ENCODE data around the gene PEX13. TPM values are rescaled to one million over a fixed set of nuclear protein-coding genes. Genes with fewer than 3 reads are reported as not detected.

The PEX13 gene
- total RNA-seq, 1 donor from 2014 or later = 36.1 TPM

DNA sequence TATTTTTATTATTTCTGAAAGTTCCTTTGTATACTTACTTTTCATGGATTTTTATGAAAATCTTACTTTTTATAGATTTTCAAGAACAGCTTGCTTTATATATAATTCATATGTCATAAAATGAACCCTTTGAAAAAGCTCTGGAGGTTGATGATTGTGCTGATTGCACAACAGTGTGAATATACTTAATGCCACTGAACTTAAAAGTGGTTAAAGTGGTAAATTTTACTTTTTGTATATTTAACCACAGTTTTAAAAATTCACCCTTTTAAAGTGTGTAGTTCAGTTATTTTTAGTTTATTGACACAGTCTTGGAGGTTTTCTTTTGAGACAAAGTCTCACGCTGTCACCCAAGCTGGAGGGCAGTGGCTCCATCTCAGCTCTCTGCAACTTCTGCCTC is 56.6 kb downstream of the PEX13 start:
- DNase-seq (ENCODE audit: low spot score) = no peak

DNA sequence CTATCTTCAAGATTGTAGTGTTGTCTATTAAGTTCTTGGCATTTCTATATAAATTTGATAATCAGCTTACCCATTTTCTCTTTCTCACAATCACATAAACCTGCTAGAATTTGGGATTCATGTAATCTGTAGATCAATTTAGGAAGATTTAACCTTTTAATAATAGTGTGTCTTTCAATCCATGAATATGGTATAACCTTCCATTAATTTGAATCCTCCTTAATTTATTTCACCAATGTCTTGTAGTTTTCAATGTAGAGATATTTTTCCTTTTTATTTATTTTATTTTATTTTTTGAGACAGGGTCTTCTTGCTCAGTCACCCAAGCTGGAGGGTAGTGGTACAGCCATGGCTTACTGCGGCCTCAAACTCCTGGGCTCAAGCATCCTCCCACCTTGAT is 68.4 kb downstream of the PEX13 start:
- no peak for DNase-seq (ENCODE audit: low spot score)

DNA sequence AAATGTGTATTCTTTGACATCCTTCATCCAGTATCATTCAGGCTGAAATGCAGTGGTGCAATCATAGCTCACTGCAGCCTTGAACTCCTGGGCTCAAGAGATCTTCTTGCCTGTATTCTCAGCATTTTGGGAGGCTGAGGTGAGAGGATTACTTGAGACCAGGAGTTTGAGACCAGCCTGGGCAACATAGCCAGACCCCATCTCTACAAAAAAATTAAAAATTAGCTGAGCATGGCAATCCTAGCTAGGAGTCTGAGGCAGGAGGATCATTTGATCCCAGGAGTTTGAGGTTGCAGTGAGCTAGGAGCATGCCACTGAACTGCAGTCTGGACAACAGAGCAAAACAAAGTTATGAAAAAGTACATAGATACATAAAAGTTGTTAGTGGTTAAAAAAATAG is 72.3 kb downstream of the PEX13 start:
- no peak for DNase-seq (ENCODE audit: low spot score)

DNA sequence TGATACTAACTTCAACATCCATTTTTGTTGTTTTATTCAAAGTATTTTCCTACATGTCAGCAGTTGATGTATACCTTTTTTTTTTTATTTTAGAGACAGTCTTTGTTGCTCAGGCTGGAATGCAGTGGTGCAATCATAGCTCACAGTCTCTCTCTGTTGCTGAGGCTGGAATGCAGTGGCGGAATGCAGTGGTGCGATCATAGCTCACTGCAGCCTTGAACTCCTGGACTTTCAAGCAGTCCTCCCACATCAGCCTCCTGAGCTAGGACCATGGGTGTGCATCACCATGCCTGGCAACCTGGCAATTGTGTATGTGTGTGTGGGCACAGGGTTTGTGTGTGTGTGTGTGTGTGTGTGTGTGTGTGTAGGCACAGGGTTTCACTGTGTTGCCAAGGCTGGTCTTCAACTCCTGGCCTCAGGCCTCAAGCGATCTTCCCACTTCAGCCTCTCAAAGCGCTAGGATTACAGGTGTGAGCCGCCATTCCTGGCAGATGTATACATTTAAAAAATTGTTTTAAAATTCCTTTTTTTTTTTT is 72.9 kb downstream of the PEX13 start:
- no peak for DNase-seq (ENCODE audit: low spot score)

DNA sequence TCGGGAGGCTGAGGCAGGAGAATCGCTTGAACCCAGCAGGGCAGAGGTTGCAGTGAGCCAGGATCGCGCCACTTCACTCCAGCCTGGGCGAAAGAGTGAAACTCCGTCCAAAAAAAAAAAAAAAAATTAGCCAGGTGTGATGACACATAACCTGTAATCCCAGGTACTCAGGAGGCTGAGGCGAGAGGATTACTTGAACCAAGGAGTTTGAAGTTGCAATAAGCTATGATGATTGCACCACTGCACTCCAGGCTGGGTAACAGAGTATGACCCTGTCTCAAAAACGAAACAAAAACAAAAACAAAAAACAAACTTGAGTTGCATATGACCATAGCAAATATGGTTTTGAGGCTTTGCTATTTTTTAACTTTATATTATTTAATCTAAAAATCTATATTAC is 74.0 kb downstream of the PEX13 start:
- DNase-seq (ENCODE audit: low spot score) = no peak

DNA sequence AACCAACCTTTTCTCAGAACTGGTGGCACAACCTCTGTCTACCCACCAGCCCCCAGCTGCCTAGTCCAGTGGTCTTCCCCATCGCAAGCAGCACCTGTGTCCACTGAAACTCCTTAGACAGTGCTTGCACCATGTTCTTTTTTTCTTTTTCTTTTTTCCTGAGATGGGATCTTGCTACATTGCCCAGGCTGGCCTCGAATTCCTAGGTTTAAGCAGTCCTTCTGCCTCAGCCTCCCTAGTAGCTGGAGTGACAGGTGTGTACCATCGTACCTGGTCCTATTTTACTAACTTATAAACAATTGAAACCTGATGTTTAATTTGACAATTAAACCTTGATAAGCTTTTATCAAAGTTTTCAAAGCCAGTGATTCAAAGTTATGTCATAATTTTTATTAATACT is 78.9 kb downstream of the PEX13 start:
- DNase-seq (ENCODE audit: low spot score) = no peak

DNA sequence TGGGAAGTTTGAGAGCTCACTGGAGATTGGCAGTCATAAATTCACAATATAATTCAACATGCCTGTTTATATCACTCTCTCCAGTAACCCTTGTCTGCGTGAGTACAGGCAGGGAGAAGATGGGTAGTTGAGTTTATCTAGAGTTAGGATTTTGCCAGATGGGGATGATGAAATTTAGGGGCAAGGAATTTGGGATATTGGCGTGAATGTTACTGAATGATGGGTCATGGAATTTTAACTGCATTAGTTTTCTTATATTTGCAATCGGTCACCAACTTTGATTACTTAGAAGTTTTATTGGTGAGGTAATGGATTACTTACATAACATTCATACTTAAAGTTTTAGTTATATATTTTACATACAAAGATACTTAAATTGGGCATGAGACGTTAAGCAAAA is 83.3 kb downstream of the PEX13 start:
- DNase-seq (ENCODE audit: low spot score) = no peak

Other genes with a start within 250 kb of the PEX13 start
- 14.0 TPM for gene REL, start 136.1 kb upstream of the PEX13 start, total RNA-seq
- gene PUS10, start 535 bp downstream of the PEX13 start, total RNA-seq = 11.5 TPM
- 9.4 TPM for gene SANBR, start 48.2 kb downstream of the PEX13 start, total RNA-seq
- 17.2 TPM for gene C2orf74, start 144.5 kb downstream of the PEX13 start, total RNA-seq